ENCODE data around the gene ENO2.

Gene ENO2

DNA sequence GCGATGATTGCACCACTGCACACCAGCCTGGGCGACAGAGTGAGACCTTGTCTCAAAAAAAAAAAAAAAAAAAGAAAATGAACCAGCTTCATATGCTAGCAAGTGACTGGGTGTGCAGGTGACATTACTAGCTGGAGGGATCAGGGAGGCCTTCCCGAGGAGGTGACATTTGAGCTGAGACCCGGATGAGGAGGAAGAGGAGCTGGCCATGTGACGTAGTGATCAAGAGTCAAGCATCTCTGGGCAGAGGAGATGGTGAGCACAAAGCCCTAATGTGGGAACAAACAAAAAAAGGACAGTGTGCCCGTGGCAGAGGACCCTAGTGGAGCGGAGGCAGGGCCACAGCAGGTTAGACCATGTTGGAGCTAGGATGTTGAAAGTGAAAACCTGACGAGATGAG lies 33.2 kb downstream of the ENO2 start:
- H3K27ac ChIP-seq (ENCODE audit: low read depth, low read length): no peak overlapping the region
- H3K9ac ChIP-seq (ENCODE audit: low read length in 5 of 5): no peak overlapping the region
- H3K9me3 ChIP-seq (ENCODE audit: control insufficient read depth in 5 of 5, low read length in 5 of 5): no peaks in the 10 kb centered on the region
- no peaks in the 10 kb centered on the region for H3K27me3 ChIP-seq (ENCODE audit: control insufficient read depth in 5 of 5, insufficient read depth in 4 of 5, low read length in 5 of 5)
- peaks cover 0 to 15% (median 8%) of the 10 kb centered on the region in 5 donors for H3K36me3 ChIP-seq (ENCODE audit: control insufficient read depth in 5 of 5, insufficient read depth in 5 of 5, low read length in 5 of 5)
- H3K4me1 ChIP-seq (ENCODE audit: control insufficient read depth in 5 of 5, insufficient read depth in 5 of 5, low read length in 5 of 5): peaks cover 10 to 72% (median 37%) of the 10 kb centered on the region in 5 donors
- no peak overlapping the region for H3K4me3 ChIP-seq (ENCODE audit: low read depth in 1 of 5, low read length in 5 of 5)

GRCh38 chr12:6948873-6949594 lies 34.7 kb downstream of the ENO2 start:
- Histone ChIP-seq H3K9ac (ENCODE audit: low read length in 5 of 5) (no peak overlapping the region), H3K27ac (ENCODE audit: low read depth, low read length) (no peak overlapping the region), H3K9me3 (ENCODE audit: control insufficient read depth in 5 of 5, low read length in 5 of 5) (no peaks in the 10 kb centered on the region), H3K36me3 (ENCODE audit: control insufficient read depth in 5 of 5, insufficient read depth in 5 of 5, low read length in 5 of 5) (peaks cover 0 to 15% (median 8%) of the 10 kb centered on the region in 5 donors), H3K4me1 (ENCODE audit: control insufficient read depth in 5 of 5, insufficient read depth in 5 of 5, low read length in 5 of 5) (peaks cover 7 to 69% (median 35%) of the 10 kb centered on the region in 5 donors), H3K27me3 (ENCODE audit: control insufficient read depth in 5 of 5, insufficient read depth in 4 of 5, low read length in 5 of 5) (no peaks in the 10 kb centered on the region), H3K4me3 (ENCODE audit: low read depth in 1 of 5, low read length in 5 of 5) (no peak overlapping the region)

DNA sequence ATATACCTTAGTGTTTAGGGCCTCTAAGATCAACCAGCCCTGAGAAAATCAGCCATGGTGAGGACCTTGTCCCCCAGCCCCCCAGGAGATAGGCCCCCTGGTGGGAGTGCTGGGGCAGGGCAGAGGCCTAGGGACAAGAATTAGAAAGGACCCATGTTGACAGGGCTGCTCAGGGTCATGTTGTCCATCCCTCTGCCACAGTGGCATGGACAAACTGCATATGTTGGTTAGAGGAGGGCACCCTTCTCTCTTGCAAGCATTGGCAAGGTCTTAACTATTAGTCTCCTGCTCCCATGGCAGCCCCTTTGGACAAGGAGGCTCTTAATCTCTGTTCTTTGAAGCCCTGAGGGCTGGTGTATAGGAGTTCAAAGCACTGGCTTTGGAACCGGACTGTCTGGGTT lies 36.0 kb downstream of the ENO2 start:
- Histone ChIP-seq H3K27ac (ENCODE audit: low read depth, low read length) (no peak overlapping the region), H3K4me3 (ENCODE audit: low read depth in 1 of 5, low read length in 5 of 5) (peak overlapping the region in 1 of 5 donors; percentile 66), H3K4me1 (ENCODE audit: control insufficient read depth in 5 of 5, insufficient read depth in 5 of 5, low read length in 5 of 5) (peaks cover 2 to 69% (median 34%) of the 10 kb centered on the region in 5 donors), H3K27me3 (ENCODE audit: control insufficient read depth in 5 of 5, insufficient read depth in 4 of 5, low read length in 5 of 5) (peaks cover 0 to 4% (median 0%) of the 10 kb centered on the region in 5 donors), H3K9ac (ENCODE audit: low read length in 5 of 5) (no peak overlapping the region), H3K9me3 (ENCODE audit: control insufficient read depth in 5 of 5, low read length in 5 of 5) (no peaks in the 10 kb centered on the region), H3K36me3 (ENCODE audit: control insufficient read depth in 5 of 5, insufficient read depth in 5 of 5, low read length in 5 of 5) (peaks cover 0 to 14% (median 7%) of the 10 kb centered on the region in 5 donors)

DNA sequence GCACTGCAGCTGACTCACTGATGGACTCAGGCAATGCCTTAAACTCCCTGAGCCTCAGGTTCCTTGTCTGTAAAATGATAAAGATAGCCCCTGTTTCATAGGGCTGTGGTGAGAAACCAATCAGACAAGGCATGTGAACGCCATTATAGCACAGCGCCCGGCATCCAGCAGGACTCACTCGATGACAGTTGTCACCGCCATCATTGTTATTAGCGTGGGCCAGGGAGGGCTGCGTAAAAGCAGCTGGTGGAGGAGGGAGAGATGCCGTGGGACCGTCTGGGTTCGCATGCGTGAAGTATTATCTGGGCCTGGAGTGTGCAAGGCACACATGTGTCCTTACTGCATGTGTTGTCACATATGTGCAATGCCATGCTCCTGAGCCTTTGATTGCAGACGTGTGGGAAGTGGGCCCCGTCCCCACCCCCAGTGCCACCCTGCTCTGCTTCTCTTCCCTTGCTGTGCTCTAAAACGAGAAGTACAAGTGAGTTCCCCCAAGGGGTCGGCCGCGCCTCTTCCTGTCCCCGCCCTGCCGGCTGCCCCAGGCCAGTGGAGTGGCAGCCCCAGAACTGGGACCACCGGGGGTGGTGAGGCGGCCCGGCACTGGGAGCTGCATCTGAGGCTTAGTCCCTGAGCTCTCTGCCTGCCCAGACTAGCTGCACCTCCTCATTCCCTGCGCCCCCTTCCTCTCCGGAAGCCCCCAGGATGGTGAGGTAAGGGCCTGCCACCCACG lies 36.6 kb downstream of the ENO2 start, which contains the start of gene PTPN6:
Gene PTPN6, plus strand, starts transcription at position 546 of the 730 bp plus-strand sequence. Its CDS starts 157 bp downstream, at position 703.
- peaks cover 0 to 8% (median 2%) of the 10 kb centered on the region in 5 donors for H3K36me3 ChIP-seq (ENCODE audit: control insufficient read depth in 5 of 5, insufficient read depth in 5 of 5, low read length in 5 of 5)
- peaks cover 0 to 4% (median 0%) of the 10 kb centered on the region in 5 donors for H3K27me3 ChIP-seq (ENCODE audit: control insufficient read depth in 5 of 5, insufficient read depth in 4 of 5, low read length in 5 of 5)
- H3K27ac ChIP-seq (ENCODE audit: low read depth, low read length): peak within 1 kb of the TSS; percentile 30
- no peaks in the 10 kb centered on the region for H3K9me3 ChIP-seq (ENCODE audit: control insufficient read depth in 5 of 5, low read length in 5 of 5)
- peaks cover 2 to 69% (median 29%) of the 10 kb centered on the region in 5 donors for H3K4me1 ChIP-seq (ENCODE audit: control insufficient read depth in 5 of 5, insufficient read depth in 5 of 5, low read length in 5 of 5)
- H3K9ac ChIP-seq (ENCODE audit: low read length in 5 of 5): peak within 1 kb of the TSS in 3 of 5 donors; percentile 60 to 76 (median 63)
- H3K4me3 ChIP-seq (ENCODE audit: low read depth in 1 of 5, low read length in 5 of 5): peak within 1 kb of the TSS; percentile 44 to 67 (median 63)

- peak overlapping the region; percentile 44 to 67 (median 63) for H3K4me3 ChIP-seq (ENCODE audit: low read depth in 1 of 5, low read length in 5 of 5)
- H3K4me1 ChIP-seq (ENCODE audit: control insufficient read depth in 5 of 5, insufficient read depth in 5 of 5, low read length in 5 of 5): peaks cover 2 to 69% (median 29%) of the 10 kb centered on the region in 5 donors
- peaks cover 0 to 8% (median 2%) of the 10 kb centered on the region in 5 donors for H3K36me3 ChIP-seq (ENCODE audit: control insufficient read depth in 5 of 5, insufficient read depth in 5 of 5, low read length in 5 of 5)
- peaks cover 0 to 4% (median 0%) of the 10 kb centered on the region in 5 donors for H3K27me3 ChIP-seq (ENCODE audit: control insufficient read depth in 5 of 5, insufficient read depth in 4 of 5, low read length in 5 of 5)
- H3K9ac ChIP-seq (ENCODE audit: low read length in 5 of 5): peak overlapping the region in 3 of 5 donors; percentile 60 to 76 (median 63)
- peak overlapping the region; percentile 30 for H3K27ac ChIP-seq (ENCODE audit: low read depth, low read length)
- H3K9me3 ChIP-seq (ENCODE audit: control insufficient read depth in 5 of 5, low read length in 5 of 5): no peaks in the 10 kb centered on the region
Measured at GRCh38 chr12:6951551-6952120, 37.3 kb downstream of the ENO2 start.

- peak overlapping the region; percentile 30 for H3K27ac ChIP-seq (ENCODE audit: low read depth, low read length)
- H3K27me3 ChIP-seq (ENCODE audit: control insufficient read depth in 5 of 5, insufficient read depth in 4 of 5, low read length in 5 of 5): peaks cover 0 to 4% (median 0%) of the 10 kb centered on the region in 5 donors
- no peaks in the 10 kb centered on the region for H3K9me3 ChIP-seq (ENCODE audit: control insufficient read depth in 5 of 5, low read length in 5 of 5)
- peaks cover 2 to 72% (median 28%) of the 10 kb centered on the region in 5 donors for H3K4me1 ChIP-seq (ENCODE audit: control insufficient read depth in 5 of 5, insufficient read depth in 5 of 5, low read length in 5 of 5)
- peak overlapping the region in 3 of 5 donors; percentile 60 to 76 (median 63) for H3K9ac ChIP-seq (ENCODE audit: low read length in 5 of 5)
- H3K36me3 ChIP-seq (ENCODE audit: control insufficient read depth in 5 of 5, insufficient read depth in 5 of 5, low read length in 5 of 5): peaks cover 0 to 7% (median 2%) of the 10 kb centered on the region in 5 donors
- H3K4me3 ChIP-seq (ENCODE audit: low read depth in 1 of 5, low read length in 5 of 5): peak overlapping the region; percentile 44 to 67 (median 63)
Measured at GRCh38 chr12:6952121-6952862, 37.9 kb downstream of the ENO2 start.

GRCh38 chr12:6952863-6953441 lies 38.6 kb downstream of the ENO2 start:
- Histone ChIP-seq H3K27ac (ENCODE audit: low read depth, low read length) (peak overlapping the region; percentile 32), H3K4me3 (ENCODE audit: low read depth in 1 of 5, low read length in 5 of 5) (peak overlapping the region; percentile 44 to 67 (median 63)), H3K9ac (ENCODE audit: low read length in 5 of 5) (peak overlapping the region in 4 of 5 donors; percentile 14 to 76 (median 62)), H3K4me1 (ENCODE audit: control insufficient read depth in 5 of 5, insufficient read depth in 5 of 5, low read length in 5 of 5) (peaks cover 2 to 77% (median 33%) of the 10 kb centered on the region in 5 donors), H3K36me3 (ENCODE audit: control insufficient read depth in 5 of 5, insufficient read depth in 5 of 5, low read length in 5 of 5) (peaks cover 0 to 7% (median 0%) of the 10 kb centered on the region in 5 donors), H3K27me3 (ENCODE audit: control insufficient read depth in 5 of 5, insufficient read depth in 4 of 5, low read length in 5 of 5) (peaks cover 0 to 4% (median 0%) of the 10 kb centered on the region in 5 donors), H3K9me3 (ENCODE audit: control insufficient read depth in 5 of 5, low read length in 5 of 5) (no peaks in the 10 kb centered on the region)

GRCh38 chr12:6953442-6954315 lies 39.3 kb downstream of the ENO2 start:
- H3K9ac ChIP-seq (ENCODE audit: low read length in 5 of 5): peak overlapping the region in 4 of 5 donors; percentile 14 to 65 (median 52)
- no peaks in the 10 kb centered on the region for H3K9me3 ChIP-seq (ENCODE audit: control insufficient read depth in 5 of 5, low read length in 5 of 5)
- H3K36me3 ChIP-seq (ENCODE audit: control insufficient read depth in 5 of 5, insufficient read depth in 5 of 5, low read length in 5 of 5): peaks cover 0 to 7% (median 0%) of the 10 kb centered on the region in 5 donors
- H3K27me3 ChIP-seq (ENCODE audit: control insufficient read depth in 5 of 5, insufficient read depth in 4 of 5, low read length in 5 of 5): peaks cover 0 to 4% (median 0%) of the 10 kb centered on the region in 5 donors
- peak overlapping the region; percentile 32 to 66 (median 44) for H3K4me3 ChIP-seq (ENCODE audit: low read depth in 1 of 5, low read length in 5 of 5)
- H3K4me1 ChIP-seq (ENCODE audit: control insufficient read depth in 5 of 5, insufficient read depth in 5 of 5, low read length in 5 of 5): peaks cover 2 to 84% (median 40%) of the 10 kb centered on the region in 5 donors
- H3K27ac ChIP-seq (ENCODE audit: low read depth, low read length): peak overlapping the region; percentile 32
